HUES64 (cell line): ENCODE results near the gene RAPSN.

Experiments used
- H3K27ac ChIP-seq: 2 replicates; pipeline ENCODE4 v1.7.0; 2013; ENCODE audit warnings: low read depth, low read length, inconsistent platforms
- H3K27me3 ChIP-seq: 2 replicates; pipeline ENCODE4 v1.6.1; 2013; ENCODE audit warnings: mild to moderate bottlenecking, low read length; ENCODE audit not compliant: insufficient read depth
- H3K36me3 ChIP-seq: 2 replicates; pipeline ENCODE4 v1.6.1; 2013; ENCODE audit warnings: mild to moderate bottlenecking, low read length; ENCODE audit not compliant: insufficient read depth
- H3K4me1 ChIP-seq: 2 replicates; pipeline ENCODE4 v1.6.1; 2013; ENCODE audit warnings: mild to moderate bottlenecking, low read length, moderate library complexity; ENCODE audit not compliant: insufficient read depth
- H3K4me3 ChIP-seq: 2 replicates; pipeline ENCODE4 v1.5.1; 2013; ENCODE audit warnings: mild to moderate bottlenecking, low read length, moderate library complexity
- H3K9ac ChIP-seq: 2 replicates; pipeline ENCODE4 v1.6.1; 2013; ENCODE audit warnings: mild to moderate bottlenecking, low read depth, low read length
- H3K9me3 ChIP-seq: 2 replicates; pipeline ENCODE4 v1.6.1; 2013; ENCODE audit warnings: low read depth, low read length; ENCODE audit not compliant: insufficient read depth
- WGBS: fragments of 150-250, 120-280 bp; methylation state at CpG from one replicate; pipeline ENCODE4 v1.1.7; 2013; ENCODE audit warnings: missing lambda C conversion rate; 5-methylcytosine and 5-hydroxymethylcytosine counted together

RAPSN gene

DNA sequence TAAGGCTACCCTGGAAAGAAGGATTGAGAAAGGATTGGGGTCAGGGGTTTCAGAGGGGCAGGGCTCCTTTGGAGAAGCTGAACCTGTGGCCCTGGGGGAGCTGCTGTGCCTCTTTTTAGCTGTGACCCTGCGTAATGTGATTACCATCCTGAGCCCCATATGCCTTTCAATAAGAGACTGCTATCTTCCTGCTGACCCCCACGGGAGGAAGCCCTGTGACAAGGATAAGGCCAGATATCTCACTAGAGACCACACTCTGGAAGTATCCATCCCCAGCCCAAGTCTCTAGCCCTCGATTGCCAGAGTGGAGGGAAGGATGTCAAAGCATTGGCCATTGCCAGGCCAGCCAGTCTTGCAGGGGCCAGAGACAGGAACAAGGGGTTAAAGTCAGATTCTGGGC lies 45.4 kb downstream of the RAPSN start:
- WGBS: 89% methylated on average over 3 of the region's 3 CpGs
- no peaks in the 10 kb centered on the region for H3K9me3 ChIP-seq
- H3K4me3 ChIP-seq: no peak overlapping the region
- H3K27me3 ChIP-seq: no peaks in the 10 kb centered on the region
- H3K4me1 ChIP-seq: peaks cover 17% of the 10 kb centered on the region
- no peak overlapping the region for H3K27ac ChIP-seq
- no peak overlapping the region for H3K9ac ChIP-seq
- no peaks in the 10 kb centered on the region for H3K36me3 ChIP-seq

GRCh38 chr11:47403135-47403534 lies 45.8 kb downstream of the RAPSN start:
- Histone ChIP-seq H3K4me1 (peaks cover 17% of the 10 kb centered on the region), H3K36me3 (no peaks in the 10 kb centered on the region), H3K9ac (no peak overlapping the region), H3K9me3 (no peaks in the 10 kb centered on the region), H3K4me3 (no peak overlapping the region), H3K27me3 (no peaks in the 10 kb centered on the region), H3K27ac (no peak overlapping the region)
- WGBS: 80% methylated on average over 4 of the region's 4 CpGs

- Histone ChIP-seq H3K36me3 (no peaks in the 10 kb centered on the region), H3K27ac (peak overlapping the region; percentile 72; the same call in 1 of the 2 replicates), H3K27me3 (no peaks in the 10 kb centered on the region), H3K4me3 (peak overlapping the region; percentile 55), H3K9ac (no peak overlapping the region), H3K4me1 (peaks cover 12% of the 10 kb centered on the region), H3K9me3 (no peaks in the 10 kb centered on the region)
- WGBS: 17% methylated on average over 7 of the region's 8 CpGs
These were observed 48.1 kb downstream of the RAPSN start for GRCh38 chr11:47400768-47401279.

DNA sequence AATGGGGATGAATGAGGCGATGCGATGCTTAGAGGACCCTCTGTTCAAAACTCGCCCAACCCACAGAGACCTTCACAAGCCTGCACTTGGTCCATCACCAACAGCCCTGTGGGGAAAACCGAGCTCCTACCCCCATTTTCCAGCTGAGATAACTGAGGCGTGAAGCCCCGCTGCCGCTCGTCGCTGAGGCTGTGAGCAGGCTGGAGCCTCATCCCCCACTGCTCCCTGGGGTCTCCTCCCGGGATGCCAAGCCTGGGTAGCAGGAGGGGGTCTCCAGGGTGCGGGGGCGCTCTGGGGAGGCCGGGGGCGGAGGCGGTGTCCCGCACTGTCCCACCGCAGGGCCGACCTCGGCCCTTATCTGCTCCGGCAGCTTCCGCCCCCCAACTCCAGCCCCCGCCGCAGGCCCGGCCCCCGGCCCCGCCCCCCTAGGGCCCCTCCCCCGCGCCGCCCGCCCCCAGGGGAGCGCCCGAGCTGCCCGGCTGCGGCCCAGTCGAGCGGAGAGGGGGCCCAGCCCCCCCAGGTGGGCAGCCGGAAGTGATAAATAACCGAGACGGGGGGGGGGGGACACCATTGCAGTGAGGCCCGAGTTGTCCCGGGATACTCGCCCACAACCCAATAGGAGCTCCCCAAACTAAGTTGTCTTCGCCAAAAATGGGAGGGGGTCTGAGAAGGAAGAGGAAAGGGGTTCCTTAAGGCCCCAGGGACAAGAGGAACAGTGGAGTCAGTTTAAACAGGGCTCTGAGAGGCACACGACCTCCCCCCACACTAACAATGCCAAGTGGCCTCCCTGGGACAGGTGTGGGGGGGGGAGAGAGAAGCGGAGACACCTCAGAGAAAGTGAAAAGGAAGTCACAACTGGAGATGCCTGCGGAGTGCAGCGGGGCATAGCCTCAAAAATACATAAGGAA lies 48.8 kb downstream of the RAPSN start:
- Histone ChIP-seq H3K36me3 (no peaks in the 10 kb centered on the region), H3K9me3 (no peaks in the 10 kb centered on the region), H3K4me3 (peak overlapping the region; percentile 56), H3K27me3 (no peaks in the 10 kb centered on the region), H3K27ac (peak overlapping the region; percentile 72; the same call in 1 of the 2 replicates), H3K4me1 (peaks cover 12% of the 10 kb centered on the region), H3K9ac (peak overlapping the region; percentile 50)
- WGBS: 13% methylated on average over 23 of the region's 47 CpGs

DNA sequence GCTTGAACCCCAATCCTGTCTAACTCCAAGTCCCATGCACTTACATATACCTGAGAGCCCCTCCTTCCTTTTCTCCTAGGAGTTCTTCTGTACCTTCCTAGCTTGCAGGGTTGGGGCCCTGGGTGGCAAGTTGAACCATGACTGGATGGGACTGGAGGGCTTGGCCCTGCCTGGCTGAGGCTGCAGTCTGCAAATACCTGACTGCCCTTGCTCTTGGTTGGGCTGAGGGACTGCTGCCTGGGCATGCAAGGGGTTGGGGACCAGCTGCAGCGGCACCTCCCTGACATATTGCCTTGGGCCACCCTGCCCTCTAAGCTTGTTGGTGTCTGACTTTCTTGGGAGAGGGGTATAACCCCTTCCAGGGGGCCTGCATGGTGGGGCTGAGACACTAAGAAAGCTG lies 50.4 kb downstream of the RAPSN start:
- no peak overlapping the region for H3K4me3 ChIP-seq
- no peaks in the 10 kb centered on the region for H3K9me3 ChIP-seq
- H3K9ac ChIP-seq: no peak overlapping the region
- no peaks in the 10 kb centered on the region for H3K36me3 ChIP-seq
- 80% methylated on average over 1 of the region's 1 CpG for WGBS
- H3K27ac ChIP-seq: no peak overlapping the region
- H3K4me1 ChIP-seq: peaks cover 12% of the 10 kb centered on the region
- H3K27me3 ChIP-seq: no peaks in the 10 kb centered on the region

DNA sequence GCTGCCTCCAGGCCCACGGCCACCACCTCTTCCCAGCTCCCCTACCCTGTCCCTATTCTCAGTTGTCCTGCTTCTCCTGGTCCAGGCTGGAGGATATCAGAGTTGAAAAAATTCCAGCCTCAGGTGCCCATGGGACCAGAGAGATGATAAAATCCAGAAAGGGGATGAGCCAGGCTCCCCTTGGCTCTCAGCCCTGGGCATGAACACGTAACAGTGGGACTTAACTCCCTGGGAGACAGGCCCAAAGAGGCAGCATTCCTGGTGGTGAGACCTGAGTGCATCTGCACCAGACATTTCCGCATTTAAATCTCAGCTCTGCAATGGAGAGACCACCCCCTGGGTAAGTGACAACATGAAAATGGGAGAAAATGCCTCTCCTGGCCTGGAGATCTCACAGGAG lies 50.9 kb downstream of the RAPSN start:
- WGBS: 81% methylated on average over 3 of the region's 3 CpGs
- H3K36me3 ChIP-seq: no peaks in the 10 kb centered on the region
- no peak overlapping the region for H3K9ac ChIP-seq
- no peaks in the 10 kb centered on the region for H3K27me3 ChIP-seq
- no peak overlapping the region for H3K27ac ChIP-seq
- H3K4me3 ChIP-seq: no peak overlapping the region
- H3K9me3 ChIP-seq: no peaks in the 10 kb centered on the region
- peaks cover 12% of the 10 kb centered on the region for H3K4me1 ChIP-seq

GRCh38 chr11:47396049-47396320 lies 53.0 kb downstream of the RAPSN start:
- 94% methylated on average over 3 of the region's 3 CpGs for WGBS
- Histone ChIP-seq H3K36me3 (no peaks in the 10 kb centered on the region), H3K9me3 (no peaks in the 10 kb centered on the region), H3K27ac (no peak overlapping the region), H3K9ac (no peak overlapping the region), H3K4me1 (peaks cover 7% of the 10 kb centered on the region), H3K27me3 (no peaks in the 10 kb centered on the region), H3K4me3 (no peak overlapping the region)

DNA sequence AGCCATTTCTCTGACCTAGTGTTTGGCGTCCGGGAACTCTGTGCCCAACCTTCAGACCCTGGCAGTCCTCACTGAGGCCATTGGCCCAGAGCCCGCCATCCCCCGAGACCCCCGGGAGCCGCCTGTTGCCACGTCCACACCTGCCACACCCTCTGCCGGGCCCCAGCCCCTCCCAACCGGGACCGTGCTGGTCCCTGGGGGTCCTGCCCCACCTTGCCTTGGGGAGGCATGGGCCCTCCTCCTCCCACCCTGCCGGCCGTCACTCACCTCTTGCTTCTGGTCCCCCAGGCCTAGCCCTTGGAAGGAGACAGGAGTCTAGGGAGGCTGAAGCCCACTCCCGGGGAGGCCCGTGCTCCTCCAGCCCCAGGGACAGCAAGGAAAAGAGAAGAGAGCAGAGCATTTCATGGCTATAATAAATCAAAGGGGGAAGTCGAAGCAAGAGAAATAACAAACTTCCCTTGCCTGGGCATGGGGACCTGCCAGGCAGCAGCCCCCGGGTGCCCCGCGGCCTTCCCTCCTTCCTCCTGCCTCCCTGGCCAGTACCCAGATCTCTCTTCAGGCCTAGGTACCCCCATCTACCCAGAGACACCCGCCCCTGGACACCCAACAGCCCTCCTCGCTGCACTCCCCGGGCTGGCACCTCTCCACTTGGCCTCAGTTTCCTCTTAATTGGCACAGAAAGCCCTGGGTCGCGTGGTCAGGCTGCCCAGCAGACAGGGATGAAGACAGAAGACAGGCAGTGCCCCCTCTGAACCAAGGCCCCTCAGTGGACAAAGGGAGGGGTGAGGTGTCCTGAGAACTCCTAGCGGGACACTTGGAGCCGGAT lies 53.5 kb downstream of the RAPSN start:
- H3K27me3 ChIP-seq: no peaks in the 10 kb centered on the region
- H3K27ac ChIP-seq: no peak overlapping the region
- no peak overlapping the region for H3K4me3 ChIP-seq
- H3K9me3 ChIP-seq: no peaks in the 10 kb centered on the region
- no peaks in the 10 kb centered on the region for H3K36me3 ChIP-seq
- peaks cover 6% of the 10 kb centered on the region; the same call in 1 of the 2 replicates for H3K4me1 ChIP-seq
- 93% methylated on average over 25 of the region's 25 CpGs for WGBS
- H3K9ac ChIP-seq: no peak overlapping the region

DNA sequence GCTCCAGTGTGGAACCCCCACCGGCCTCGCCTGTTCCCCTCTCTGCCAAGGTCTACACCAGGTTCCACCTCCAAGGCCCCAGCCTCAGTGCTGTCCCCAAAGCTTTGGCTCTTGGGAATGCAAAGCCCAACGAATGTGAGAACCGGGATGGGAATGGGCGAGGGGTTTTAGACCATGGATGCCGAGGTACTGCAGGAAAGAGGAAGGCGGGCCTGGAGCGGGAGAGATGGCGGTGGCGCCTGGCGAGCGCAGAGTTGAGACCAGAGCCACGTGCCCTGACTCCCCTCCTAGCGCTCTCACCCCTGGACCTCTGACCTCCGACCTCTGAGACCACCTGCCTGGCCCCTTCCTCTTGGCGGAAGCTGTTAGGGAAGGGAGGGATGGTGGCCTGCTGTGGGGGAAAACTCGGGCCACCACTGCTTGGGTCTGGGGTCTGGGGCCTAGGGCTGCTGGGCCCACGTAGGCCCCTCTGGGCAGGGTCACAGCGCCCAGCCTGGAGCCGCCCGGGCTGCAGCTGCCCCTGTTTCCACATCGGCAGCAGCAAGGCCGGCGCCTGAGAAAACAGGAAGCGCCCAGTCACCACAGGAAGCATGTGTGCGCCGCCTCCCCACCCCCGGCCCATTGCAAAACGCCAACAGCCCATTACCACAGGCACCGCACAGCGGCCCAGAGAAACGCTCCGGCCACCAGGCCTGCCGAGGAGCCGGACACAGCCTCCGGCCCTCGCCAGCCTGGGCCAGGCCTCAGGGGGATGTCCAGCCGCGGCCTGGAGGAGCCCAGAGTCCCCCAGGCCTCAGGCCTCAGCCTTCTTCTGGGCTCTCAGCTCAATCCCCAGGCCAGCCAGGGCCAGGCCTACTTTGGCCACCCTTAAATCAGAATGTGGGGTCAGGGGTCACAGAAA lies 54.4 kb downstream of the RAPSN start:
- Histone ChIP-seq H3K27me3 (no peaks in the 10 kb centered on the region), H3K27ac (no peak overlapping the region), H3K9ac (no peak overlapping the region), H3K9me3 (no peaks in the 10 kb centered on the region), H3K4me3 (no peak overlapping the region), H3K4me1 (0 out of 2 replicates have a peak, but pooled peaks cover 3% of the 10 kb centered on the region), H3K36me3 (no peaks in the 10 kb centered on the region)
- WGBS: 89% methylated on average over 39 of the region's 39 CpGs

DNA sequence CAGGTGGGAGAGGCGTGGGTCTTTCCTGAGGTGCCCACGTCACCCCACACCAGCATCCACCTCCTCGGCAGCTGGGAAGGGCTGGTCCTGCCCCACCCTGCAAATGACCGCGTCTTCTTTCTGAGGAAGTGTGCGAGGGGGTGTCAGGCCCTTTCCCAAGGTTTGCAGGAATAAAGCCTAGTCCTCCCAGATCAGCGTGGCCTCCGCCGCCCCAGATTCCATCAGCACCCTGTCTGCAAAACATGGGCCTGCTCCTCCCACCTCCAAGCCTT lies 55.0 kb downstream of the RAPSN start:
- H3K36me3 ChIP-seq: no peaks in the 10 kb centered on the region
- H3K4me1 ChIP-seq: 0 out of 2 replicates have a peak, but pooled peaks cover 3% of the 10 kb centered on the region
- H3K27me3 ChIP-seq: no peaks in the 10 kb centered on the region
- 95% methylated on average over 9 of the region's 9 CpGs for WGBS
- H3K27ac ChIP-seq: no peak overlapping the region
- H3K4me3 ChIP-seq: no peak overlapping the region
- no peak overlapping the region for H3K9ac ChIP-seq
- H3K9me3 ChIP-seq: no peaks in the 10 kb centered on the region
